Activated T-cell treated with anti-CD3 and anti-CD28 coated beads, Interleukin-2, amount 50 U/mL, for 24 hours (primary cell): ENCODE data around the gene FUT8.

Experiments
- DNase-seq: peaks from one replicate; pipeline ENCODE4 v3.0.0-alpha.2; 2020
- H3K27ac Mint-ChIP-seq: 2 replicates; pipeline ENCODE4 v1.8.0; 2020; ENCODE audit warnings: mild to moderate bottlenecking, mixed read lengths
- H3K27me3 Mint-ChIP-seq: 2 replicates; pipeline ENCODE4 v1.8.0; 2020; ENCODE audit warnings: mixed read lengths
- H3K36me3 Mint-ChIP-seq: 2 replicates; pipeline ENCODE4 v1.8.0; 2020; ENCODE audit warnings: low read depth, mixed read lengths
- H3K4me1 Mint-ChIP-seq: 2 replicates; pipeline ENCODE4 v1.8.0; 2020; ENCODE audit warnings: low read depth, mixed read lengths
- H3K4me3 Mint-ChIP-seq: 2 replicates; pipeline ENCODE4 v1.8.0; 2020; ENCODE audit warnings: mild to moderate bottlenecking, moderate library complexity, mixed read lengths
- H3K9me3 Mint-ChIP-seq: 2 replicates; pipeline ENCODE4 v1.8.0; 2020; ENCODE audit warnings: mixed read lengths

FUT8 gene

GRCh38 chr14:65482757-65483438 lies 70.4 kb downstream of the FUT8 start:
- Mint-ChIP-seq H3K27ac (no peak overlapping the region), H3K27me3 (no peaks in the 10 kb centered on the region), H3K9me3 (no peaks in the 10 kb centered on the region), H3K4me1 (peaks cover 69% of the 10 kb centered on the region), H3K4me3 (no peak overlapping the region), H3K36me3 (peaks cover 49% of the 10 kb centered on the region)
- DNase-seq: no peak

DNA sequence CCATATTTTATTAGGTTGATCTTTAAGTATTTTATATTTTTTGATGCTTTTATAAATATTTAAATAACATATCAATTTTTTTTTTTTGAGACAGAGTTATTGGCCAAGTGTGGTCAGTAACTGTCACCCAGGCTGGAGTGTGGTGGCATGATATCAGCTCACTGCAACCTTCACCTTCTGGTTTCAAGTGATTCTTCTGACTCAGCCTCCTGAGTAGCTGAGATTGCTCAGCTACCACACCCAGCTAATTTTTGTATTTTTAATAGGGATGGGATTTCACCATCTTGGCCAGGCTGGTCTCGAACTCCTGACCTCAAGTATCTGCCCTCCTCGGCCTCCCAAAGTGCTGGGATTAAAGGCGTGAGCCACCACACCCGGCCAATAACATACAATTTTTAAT lies 71.1 kb downstream of the FUT8 start:
- peaks cover 50% of the 10 kb centered on the region for H3K36me3 Mint-ChIP-seq
- DNase-seq: no peak
- peaks cover 69% of the 10 kb centered on the region for H3K4me1 Mint-ChIP-seq
- H3K9me3 Mint-ChIP-seq: no peaks in the 10 kb centered on the region
- H3K27me3 Mint-ChIP-seq: no peaks in the 10 kb centered on the region
- H3K4me3 Mint-ChIP-seq: no peak overlapping the region
- no peak overlapping the region for H3K27ac Mint-ChIP-seq

- H3K27ac Mint-ChIP-seq: no peak overlapping the region
- H3K36me3 Mint-ChIP-seq: peaks cover 38% of the 10 kb centered on the region
- peaks cover 61% of the 10 kb centered on the region for H3K4me1 Mint-ChIP-seq
- H3K9me3 Mint-ChIP-seq: no peaks in the 10 kb centered on the region
- no peaks in the 10 kb centered on the region for H3K27me3 Mint-ChIP-seq
- H3K4me3 Mint-ChIP-seq: no peak overlapping the region
- no peak for DNase-seq
Measured at GRCh38 chr14:65485516-65485915, 73.0 kb downstream of the FUT8 start.

GRCh38 chr14:65486863-65487262 lies 74.3 kb downstream of the FUT8 start:
- no peak for DNase-seq
- Mint-ChIP-seq H3K36me3 (peaks cover 40% of the 10 kb centered on the region), H3K27me3 (no peaks in the 10 kb centered on the region), H3K4me1 (peaks cover 59% of the 10 kb centered on the region), H3K4me3 (no peak overlapping the region), H3K27ac (no peak overlapping the region), H3K9me3 (no peaks in the 10 kb centered on the region)

DNA sequence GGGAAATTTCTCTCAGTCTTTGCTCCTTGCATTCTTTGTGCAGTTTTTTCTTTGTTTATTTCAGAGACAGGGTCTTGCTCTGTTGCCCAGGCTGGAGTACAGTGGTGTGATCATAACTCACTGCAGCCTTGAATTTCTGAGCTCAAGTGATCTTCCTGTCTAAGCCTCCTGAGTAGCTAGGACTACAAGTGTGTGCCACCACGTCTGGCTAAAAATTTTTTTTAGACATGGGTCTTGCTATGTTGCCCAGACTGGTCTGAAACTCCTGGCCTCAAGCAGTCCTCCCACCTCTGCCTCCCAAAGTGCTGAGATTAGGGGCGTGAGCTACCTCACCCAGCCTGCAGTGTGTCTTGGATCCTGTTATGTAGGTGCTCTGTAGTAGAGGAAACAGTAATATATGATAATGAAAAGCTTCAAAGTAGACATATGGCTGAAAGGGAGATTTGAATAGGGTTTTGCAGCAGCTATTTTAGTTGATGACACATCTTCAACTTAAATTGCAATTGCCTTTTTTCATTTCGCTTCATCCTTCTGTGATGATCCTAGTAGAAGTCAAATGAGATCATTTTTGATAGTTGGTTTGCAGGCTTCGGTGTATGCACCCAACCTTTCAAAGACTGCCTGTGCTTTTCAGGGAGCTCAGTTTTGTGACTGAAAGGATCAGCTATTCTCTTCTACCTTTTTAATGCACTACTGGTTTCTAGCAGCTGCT lies 75.4 kb downstream of the FUT8 start:
- Mint-ChIP-seq H3K36me3 (peaks cover 35% of the 10 kb centered on the region), H3K9me3 (no peaks in the 10 kb centered on the region), H3K4me3 (no peak overlapping the region), H3K27me3 (no peaks in the 10 kb centered on the region), H3K27ac (peak overlapping the region; percentile 45), H3K4me1 (peaks cover 50% of the 10 kb centered on the region)
- DNase-seq: no peak

DNA sequence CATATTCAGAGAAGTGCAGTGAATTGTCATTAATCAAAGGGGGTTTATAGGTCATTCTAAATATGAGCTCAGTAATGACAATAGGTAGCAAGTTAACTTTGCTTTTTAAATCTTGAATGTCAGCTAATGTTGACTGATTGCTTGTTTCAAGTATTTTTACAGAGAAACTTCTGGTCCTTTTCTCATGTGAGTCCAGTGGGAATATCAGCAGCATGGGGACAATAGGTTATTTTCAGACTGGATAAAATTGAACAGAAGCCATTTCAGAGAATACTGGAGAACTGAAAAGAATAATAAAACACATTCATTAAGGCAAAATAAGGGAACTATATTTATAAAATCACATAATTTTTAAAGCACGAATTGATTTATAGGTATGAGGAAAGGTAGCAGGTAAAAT lies 78.7 kb downstream of the FUT8 start:
- peaks cover 40% of the 10 kb centered on the region for H3K36me3 Mint-ChIP-seq
- peaks cover 43% of the 10 kb centered on the region for H3K4me1 Mint-ChIP-seq
- no peak for DNase-seq
- H3K27me3 Mint-ChIP-seq: no peaks in the 10 kb centered on the region
- no peak overlapping the region for H3K4me3 Mint-ChIP-seq
- peaks cover 5% of the 10 kb centered on the region for H3K9me3 Mint-ChIP-seq
- H3K27ac Mint-ChIP-seq: no peak overlapping the region

DNA sequence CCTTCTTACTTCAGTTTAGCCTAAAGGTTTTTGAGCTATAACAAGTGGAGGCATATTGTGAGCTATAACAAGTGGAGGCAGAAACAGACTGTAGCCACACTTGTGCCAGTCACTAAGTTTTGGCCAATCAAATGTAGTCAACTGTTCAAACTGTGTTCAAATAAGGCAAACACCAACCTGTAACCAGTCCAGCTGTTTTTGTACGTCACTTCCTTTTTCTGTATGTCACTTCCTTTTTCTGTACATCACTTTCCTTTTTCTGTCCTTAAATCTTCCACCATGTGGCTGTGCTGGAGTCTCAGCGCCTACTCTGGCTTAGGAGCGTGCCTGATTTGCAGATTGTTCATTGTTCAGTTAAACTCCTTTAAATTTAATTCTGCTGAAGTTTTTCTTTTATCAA lies 79.7 kb downstream of the FUT8 start:
- H3K4me3 Mint-ChIP-seq: no peak overlapping the region
- DNase-seq: no peak
- H3K36me3 Mint-ChIP-seq: peaks cover 41% of the 10 kb centered on the region
- no peaks in the 10 kb centered on the region for H3K27me3 Mint-ChIP-seq
- H3K4me1 Mint-ChIP-seq: peaks cover 49% of the 10 kb centered on the region
- peaks cover 11% of the 10 kb centered on the region for H3K9me3 Mint-ChIP-seq
- no peak overlapping the region for H3K27ac Mint-ChIP-seq

GRCh38 chr14:65495196-65495595 lies 82.7 kb downstream of the FUT8 start:
- H3K27me3 Mint-ChIP-seq: no peaks in the 10 kb centered on the region
- H3K4me3 Mint-ChIP-seq: no peak overlapping the region
- H3K9me3 Mint-ChIP-seq: peaks cover 11% of the 10 kb centered on the region
- peaks cover 37% of the 10 kb centered on the region for H3K36me3 Mint-ChIP-seq
- DNase-seq: no peak
- peaks cover 46% of the 10 kb centered on the region for H3K4me1 Mint-ChIP-seq
- H3K27ac Mint-ChIP-seq: no peak overlapping the region

- Mint-ChIP-seq H3K27me3 (no peaks in the 10 kb centered on the region), H3K27ac (peak overlapping the region; percentile 75), H3K36me3 (peaks cover 27% of the 10 kb centered on the region), H3K4me3 (no peak overlapping the region), H3K9me3 (peaks cover 11% of the 10 kb centered on the region), H3K4me1 (peaks cover 47% of the 10 kb centered on the region)
- no peak for DNase-seq
Measured at GRCh38 chr14:65496178-65496993, 83.9 kb downstream of the FUT8 start.

DNA sequence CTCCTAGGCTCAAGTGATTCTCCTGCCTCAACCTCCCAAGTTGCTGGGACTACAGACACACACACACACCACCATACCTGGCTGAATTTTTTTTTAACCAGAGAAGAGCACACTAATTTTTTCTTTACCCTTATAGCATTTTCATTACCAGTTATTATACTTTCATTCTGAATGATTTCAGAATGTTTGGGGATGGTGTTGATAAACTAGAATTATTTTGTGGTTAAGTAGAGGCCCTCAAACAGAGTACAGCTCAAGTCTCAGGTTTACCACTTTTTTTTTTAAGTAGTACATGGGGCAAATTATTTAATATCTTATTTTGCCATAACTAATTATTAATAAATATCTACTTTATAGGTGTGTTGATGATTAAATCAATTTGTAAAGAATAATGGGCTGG lies 86.6 kb downstream of the FUT8 start:
- no peak overlapping the region for H3K27ac Mint-ChIP-seq
- peaks cover 11% of the 10 kb centered on the region for H3K9me3 Mint-ChIP-seq
- H3K4me1 Mint-ChIP-seq: peaks cover 55% of the 10 kb centered on the region
- H3K36me3 Mint-ChIP-seq: peaks cover 19% of the 10 kb centered on the region
- DNase-seq: no peak
- H3K4me3 Mint-ChIP-seq: no peak overlapping the region
- H3K27me3 Mint-ChIP-seq: no peaks in the 10 kb centered on the region

DNA sequence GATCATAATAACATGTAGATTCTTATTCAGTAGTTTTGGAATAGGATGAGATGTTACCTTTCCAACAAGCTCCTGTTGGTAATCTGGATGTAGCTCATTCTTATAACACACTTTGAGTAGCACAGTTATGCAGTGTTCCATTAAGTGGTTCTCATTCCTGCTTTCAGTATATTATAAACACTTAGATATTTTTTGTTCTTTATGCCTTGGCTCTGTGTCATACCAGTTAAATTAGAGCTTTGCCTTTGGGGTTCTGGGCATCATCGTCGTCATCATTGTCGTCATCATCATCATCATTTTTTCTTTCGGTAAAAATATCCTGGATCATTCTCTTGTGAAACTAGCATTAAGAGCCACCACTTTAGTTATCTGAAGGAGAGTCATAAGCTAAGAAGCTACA lies 87.5 kb downstream of the FUT8 start:
- Mint-ChIP-seq H3K27ac (no peak overlapping the region), H3K36me3 (peaks cover 17% of the 10 kb centered on the region), H3K4me3 (no peak overlapping the region), H3K9me3 (peaks cover 11% of the 10 kb centered on the region), H3K4me1 (peaks cover 57% of the 10 kb centered on the region), H3K27me3 (no peaks in the 10 kb centered on the region)
- DNase-seq: no peak

- H3K27ac Mint-ChIP-seq: peak overlapping the region; percentile 4
- peaks cover 5% of the 10 kb centered on the region for H3K9me3 Mint-ChIP-seq
- DNase-seq: no peak
- H3K36me3 Mint-ChIP-seq: peaks cover 7% of the 10 kb centered on the region
- H3K4me1 Mint-ChIP-seq: peaks cover 51% of the 10 kb centered on the region
- H3K27me3 Mint-ChIP-seq: no peaks in the 10 kb centered on the region
- no peak overlapping the region for H3K4me3 Mint-ChIP-seq
Measured at GRCh38 chr14:65501328-65501727, 88.8 kb downstream of the FUT8 start.

- no peak overlapping the region for H3K4me3 Mint-ChIP-seq
- H3K27ac Mint-ChIP-seq: peak overlapping the region; percentile 28
- no peak for DNase-seq
- peaks cover 13% of the 10 kb centered on the region for H3K36me3 Mint-ChIP-seq
- peaks cover 43% of the 10 kb centered on the region for H3K4me1 Mint-ChIP-seq
- no peaks in the 10 kb centered on the region for H3K27me3 Mint-ChIP-seq
- H3K9me3 Mint-ChIP-seq: peaks cover 7% of the 10 kb centered on the region
Measured at GRCh38 chr14:65502676-65503124, 90.2 kb downstream of the FUT8 start.

DNA sequence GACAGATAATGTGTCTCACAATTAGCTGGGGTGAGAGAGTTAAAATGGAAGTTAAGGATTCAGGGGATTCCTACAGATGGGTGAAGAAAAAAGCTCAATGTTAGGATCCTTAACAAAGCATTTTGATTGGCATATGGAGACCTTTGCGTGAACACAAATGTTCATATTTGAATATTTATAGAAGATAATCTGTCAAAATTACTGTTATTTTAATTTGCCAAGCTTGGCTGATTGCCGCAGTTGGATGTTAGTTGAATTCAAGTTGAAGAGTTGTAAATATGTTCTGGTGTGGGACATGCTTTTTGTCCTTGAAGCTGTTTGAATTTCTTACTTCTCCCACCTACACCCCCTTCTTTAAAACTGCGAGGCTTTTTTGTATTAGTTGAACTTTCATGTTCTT lies 91.2 kb downstream of the FUT8 start:
- Mint-ChIP-seq H3K36me3 (peaks cover 18% of the 10 kb centered on the region), H3K27me3 (no peaks in the 10 kb centered on the region), H3K9me3 (peaks cover 9% of the 10 kb centered on the region), H3K27ac (no peak overlapping the region), H3K4me1 (peaks cover 37% of the 10 kb centered on the region), H3K4me3 (no peak overlapping the region)
- DNase-seq: no peak

GRCh38 chr14:65506801-65507200 lies 94.3 kb downstream of the FUT8 start:
- peaks cover 35% of the 10 kb centered on the region for H3K36me3 Mint-ChIP-seq
- no peaks in the 10 kb centered on the region for H3K27me3 Mint-ChIP-seq
- peaks cover 39% of the 10 kb centered on the region for H3K4me1 Mint-ChIP-seq
- no peak overlapping the region for H3K4me3 Mint-ChIP-seq
- no peak overlapping the region for H3K27ac Mint-ChIP-seq
- H3K9me3 Mint-ChIP-seq: peaks cover 21% of the 10 kb centered on the region
- no peak for DNase-seq
